Stromal cell of bone marrow (primary cell): ENCODE results near the gene CDX2.
"Not testable (repeated sequence)": the region's sequence is repeated elsewhere in the genome, so short reads cannot be mapped to it uniquely, and the experiment has no call there.

Source experiments
- DNase-seq: peaks from one replicate; pipeline ENCODE4 v3.0.0-alpha.2; 2012; ENCODE audit warnings: low read depth

The CDX2 gene, protein sequence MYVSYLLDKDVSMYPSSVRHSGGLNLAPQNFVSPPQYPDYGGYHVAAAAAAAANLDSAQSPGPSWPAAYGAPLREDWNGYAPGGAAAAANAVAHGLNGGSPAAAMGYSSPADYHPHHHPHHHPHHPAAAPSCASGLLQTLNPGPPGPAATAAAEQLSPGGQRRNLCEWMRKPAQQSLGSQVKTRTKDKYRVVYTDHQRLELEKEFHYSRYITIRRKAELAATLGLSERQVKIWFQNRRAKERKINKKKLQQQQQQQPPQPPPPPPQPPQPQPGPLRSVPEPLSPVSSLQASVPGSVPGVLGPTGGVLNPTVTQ

DNA sequence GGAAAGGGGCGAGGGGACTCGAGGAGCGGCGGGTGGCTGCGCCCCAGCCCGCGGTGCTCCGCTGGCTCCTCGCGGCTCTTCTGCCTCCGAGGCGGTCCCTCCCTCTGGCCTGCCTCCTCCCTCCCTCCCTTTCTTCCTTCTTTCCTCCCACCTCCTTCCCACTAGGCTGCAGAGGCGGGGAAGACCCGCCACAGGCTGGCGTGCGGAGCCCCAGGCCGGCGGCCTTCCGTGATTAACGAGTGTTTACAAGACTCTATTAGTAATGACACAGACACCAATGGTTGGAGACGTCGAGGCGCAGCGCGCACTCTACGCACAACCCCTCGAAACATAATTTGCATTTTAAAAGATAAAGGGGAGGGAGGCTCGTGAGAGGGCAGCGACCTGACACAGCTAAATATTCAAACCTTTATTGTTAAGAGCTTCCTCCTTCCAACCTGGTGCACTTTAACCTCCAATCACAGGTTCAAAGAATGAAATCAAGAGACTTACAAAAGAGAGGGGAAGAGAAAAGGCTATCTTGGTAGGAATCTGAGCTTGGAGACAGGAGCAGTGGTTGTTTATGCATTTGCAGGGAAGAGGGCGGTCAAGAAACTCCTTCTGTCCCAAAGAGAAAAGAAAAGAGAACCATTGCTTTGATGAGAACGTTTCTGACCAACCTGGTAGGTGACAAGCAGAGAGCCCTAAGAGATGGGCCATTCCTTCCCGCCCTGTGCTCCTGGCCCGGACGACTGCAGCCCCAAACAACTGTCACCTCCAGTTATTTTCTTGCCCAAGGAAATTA, at the start of gene CDX2:
Gene CDX2 (minus strand): TSS at position 234 of the 784 bp plus-strand sequence. CDS start 309 bp downstream, outside the sequence.
- no peak for DNase-seq

DNA sequence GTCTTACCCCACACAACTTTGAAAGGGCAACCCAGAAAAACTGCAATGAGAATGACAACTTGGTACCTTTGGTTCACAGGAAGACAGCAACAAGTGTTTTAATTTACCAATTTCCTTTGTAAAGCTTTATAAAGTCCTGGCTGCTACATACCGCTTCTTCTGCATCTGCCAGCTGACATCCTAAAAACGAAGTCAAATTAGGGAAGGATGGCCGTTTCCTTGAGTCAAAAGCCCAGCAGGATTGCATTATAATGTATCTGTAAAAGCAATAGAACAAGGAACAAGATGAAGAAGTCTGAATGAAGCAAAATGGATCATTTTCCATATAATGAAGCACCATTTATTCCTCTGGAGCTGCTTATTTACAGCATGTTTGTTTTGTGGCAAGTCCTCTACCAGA, 45.2 kb upstream of the CDX2 start:
- no peak for DNase-seq

DNA sequence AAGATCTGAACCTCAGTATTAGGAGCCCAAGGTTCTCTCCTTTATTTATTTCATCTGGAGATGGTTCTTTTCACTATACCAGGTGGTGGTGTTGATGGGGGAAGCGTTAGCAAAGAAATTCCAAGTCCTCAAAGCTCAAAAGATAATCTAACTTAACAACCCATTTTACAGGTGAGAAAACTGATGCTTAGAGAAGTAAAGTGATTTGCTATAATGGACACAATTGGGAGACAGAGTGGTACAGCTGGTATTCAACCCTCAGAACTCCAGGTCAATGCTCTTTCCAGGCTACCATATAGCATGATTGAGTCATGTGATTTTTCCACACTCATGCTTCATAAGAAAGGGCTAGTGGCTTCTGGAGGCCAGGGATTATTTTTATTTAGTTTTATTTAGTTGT, 44.4 kb upstream of the CDX2 start:
- no peak for DNase-seq

DNA sequence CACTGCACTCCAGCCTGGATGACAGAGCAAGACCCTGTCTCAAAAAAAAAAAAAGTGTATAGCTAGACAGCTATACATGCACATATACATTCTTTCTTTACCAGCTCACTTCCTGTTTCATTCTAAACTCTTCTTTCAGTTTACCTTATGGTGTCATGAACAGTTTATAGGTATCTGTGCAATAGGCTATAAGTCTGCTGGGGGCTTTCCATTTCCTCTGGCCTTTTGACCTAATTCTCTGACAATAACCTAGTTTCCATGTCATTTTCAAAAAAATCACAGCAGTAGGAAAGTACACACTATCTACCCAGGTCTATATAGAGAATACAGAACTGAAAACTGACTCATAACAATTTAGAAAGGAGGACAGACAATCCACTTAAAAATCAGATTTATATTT, 43.8 kb upstream of the CDX2 start:
- DNase-seq, result no peak

DNA sequence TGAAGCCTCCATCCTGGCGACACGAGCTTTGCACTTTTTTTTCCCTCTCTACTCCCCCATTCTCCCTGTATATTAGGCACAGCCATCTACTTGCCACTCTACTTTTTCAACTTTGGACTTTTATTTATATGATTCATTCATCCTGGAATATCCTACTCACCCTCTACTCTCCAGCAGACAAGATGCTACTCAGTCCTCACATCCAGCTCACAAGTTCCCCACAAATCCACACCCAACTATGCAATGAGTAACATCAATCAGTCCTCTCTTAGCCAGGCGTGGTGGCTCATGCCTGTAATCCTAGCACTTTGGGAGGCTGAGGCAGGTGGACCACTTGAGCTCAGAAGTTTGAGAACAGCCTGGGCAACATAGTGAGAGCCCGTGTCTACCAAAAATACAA, 43.3 kb upstream of the CDX2 start:
- no peak for DNase-seq

DNA sequence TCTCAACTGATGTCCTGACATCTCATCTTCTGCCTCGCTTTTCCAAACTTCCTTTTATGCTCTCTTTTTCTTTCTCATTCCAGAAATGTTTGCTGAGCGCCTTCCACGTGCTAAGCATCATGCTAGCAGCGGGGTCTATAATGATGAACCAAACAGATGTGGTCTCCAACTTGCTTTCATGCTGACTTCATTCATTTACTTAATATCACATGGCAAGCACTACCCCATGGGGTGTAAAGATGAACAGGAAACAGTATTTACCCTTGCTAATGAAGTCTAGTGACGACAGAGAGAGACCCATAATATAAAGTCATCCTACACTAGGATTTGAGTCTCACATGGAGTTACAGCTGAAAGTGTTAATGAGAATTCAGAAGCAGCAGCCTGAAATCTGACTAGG, 40.9 kb upstream of the CDX2 start:
- no peak for DNase-seq

DNA sequence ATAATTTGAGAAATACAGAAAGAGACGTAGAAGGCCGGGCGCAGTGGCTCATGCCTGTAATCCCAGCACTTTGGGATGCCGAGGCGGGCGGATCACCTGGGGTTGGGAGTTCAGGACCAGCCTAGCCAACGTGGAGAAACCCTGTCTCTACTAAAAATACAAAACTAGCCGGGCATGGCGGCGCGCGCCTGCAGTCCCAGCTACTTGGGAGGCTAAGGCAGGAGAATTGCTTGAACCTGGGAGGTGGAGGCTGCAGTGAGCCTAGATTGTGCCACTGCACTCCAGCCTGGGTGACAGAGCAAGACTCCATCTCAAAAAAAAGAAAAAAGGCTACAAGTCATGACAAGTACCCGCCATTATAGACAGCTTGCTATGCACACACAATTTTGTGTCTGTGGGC, 35.9 kb upstream of the CDX2 start:
- DNase-seq, result not testable (repeated sequence)

DNA sequence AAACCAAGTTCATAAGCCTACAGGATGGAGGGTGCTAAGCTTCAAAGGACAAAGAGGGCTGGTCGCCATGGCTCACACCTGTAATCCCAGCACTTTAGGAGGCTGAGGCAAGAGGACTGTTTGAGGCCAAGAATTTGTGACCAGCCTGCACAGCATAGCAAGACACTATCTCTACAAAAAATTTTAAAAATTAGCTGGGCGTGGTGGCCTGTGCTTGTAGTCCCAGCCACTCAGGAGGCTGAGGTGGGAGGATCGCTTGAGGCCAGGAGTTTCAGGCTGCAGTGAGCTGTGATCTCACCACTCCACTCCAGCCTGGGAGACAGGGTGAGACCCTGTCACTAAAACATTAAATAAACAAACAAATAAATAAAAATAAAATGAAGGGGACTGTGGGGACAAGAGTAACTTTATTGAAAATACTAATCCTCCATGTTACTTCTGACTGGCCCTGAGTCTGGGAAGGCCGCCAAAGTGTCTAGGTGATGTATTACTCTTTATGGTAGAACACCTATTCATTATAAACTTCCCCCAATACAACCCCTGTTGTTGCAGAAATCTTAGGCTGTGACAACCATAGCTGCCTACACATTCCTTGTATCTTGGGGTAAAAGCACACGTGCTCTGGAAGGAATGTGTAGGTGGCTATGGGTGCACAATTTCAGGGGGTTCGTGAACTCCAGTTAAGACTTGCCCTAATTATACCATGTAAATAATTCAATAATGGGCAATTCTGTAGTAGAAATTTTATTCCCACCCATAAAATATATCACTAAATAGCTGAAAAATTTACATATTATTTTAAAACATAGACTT, 34.0 kb upstream of the CDX2 start:
- no peak for DNase-seq

DNA sequence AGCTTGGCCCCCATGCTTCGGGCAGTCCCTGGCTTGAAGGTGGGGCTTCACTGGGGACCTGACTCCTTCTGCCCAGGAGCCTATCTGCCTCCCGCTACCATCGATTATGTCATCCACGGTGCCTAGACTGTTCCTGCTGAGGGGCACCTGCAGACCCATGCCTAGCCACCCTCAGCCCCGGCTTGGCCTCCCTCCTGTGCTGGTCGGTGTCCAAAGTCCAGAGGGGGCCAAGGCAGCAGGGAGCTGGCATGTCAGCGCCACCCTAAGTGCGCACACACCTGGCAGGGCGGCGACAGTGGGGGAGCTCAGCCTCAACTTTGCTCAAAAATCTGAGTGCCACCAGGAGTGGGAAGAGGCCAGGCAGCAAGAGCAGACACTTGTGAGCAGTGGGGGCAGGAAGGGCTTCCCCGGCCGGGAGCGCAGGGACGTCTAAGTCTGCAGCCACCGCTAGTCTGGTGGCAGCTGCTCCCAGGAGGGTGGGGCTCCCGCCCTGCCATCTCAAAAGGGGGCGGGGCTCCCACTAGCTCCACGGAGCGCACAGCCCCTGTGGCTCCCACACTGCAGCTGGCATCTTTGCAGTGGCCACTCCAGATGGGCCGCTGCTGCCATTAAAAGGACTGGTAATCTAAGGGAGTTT, 32.8 kb upstream of the CDX2 start:
- no peak for DNase-seq

DNA sequence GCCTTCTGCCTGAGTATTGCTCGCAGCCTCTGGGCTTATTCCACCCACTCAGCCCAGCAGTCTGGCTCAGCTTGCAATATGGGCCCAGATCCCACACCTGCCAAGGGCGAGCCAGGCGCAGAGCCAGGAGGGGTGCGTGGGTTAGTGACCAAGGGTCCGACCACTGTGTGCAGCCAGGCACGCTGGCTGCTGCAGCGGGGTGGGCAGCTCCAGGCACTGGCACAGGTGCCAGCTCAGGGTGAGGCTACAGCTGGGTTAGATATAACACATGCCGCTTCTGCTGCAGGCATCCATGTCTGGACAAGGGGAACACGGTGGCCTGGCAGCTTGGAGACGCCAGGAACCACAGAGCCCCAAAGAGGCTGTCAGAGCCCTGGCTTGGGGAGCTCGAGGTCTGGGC, 31.9 kb upstream of the CDX2 start:
- DNase-seq, result no peak

DNA sequence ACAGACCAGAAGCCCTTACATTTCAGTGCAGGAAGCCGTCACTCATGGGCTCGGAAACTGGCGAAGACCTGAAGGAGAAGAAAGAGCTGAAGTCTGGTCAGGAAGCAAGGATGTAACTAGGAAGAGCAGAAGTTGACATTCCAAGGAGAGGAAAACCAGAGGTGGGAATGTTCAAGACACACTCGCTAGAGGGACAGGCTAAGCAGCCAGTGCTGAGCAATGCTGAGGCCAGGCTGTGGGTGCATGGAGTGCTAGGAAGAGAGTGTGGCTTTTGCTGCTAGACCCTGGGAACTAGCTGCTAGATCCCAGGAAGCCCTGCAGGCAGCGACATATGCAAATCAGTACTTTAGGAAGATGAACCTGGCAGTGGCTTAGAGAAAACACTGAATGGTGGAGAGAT, 31.5 kb upstream of the CDX2 start:
- DNase-seq, result no peak

DNA sequence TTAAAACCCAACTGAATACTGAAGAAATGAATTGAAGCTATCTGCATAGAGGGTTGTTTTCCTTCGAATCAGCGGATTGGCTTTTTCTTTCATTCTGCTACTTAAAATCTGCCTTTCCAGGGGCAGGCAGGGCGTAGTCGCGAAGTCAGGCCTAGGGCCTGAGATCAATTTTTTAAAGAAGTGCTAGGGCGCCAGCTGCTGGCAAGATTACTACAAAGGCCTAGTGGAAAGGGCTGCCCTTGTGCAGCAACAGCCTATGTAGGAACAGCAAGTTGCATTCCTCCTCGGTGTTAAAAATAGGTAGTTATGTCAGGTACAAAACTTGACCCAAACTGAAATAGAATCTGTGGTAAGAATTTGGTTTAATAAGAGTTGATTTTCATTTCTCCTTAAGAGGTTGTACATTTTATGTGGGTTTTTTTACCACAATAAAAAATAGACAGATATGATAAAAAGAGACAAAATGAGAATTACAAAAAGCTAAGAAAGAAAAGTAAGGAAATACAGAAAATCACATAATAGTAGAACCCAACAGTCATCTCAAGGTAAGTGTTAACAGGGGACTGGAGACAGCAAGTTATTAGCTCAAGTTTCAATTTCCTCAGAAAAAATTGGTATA, 28.9 kb upstream of the CDX2 start:
- DNase-seq, result peak; percentile 9

DNA sequence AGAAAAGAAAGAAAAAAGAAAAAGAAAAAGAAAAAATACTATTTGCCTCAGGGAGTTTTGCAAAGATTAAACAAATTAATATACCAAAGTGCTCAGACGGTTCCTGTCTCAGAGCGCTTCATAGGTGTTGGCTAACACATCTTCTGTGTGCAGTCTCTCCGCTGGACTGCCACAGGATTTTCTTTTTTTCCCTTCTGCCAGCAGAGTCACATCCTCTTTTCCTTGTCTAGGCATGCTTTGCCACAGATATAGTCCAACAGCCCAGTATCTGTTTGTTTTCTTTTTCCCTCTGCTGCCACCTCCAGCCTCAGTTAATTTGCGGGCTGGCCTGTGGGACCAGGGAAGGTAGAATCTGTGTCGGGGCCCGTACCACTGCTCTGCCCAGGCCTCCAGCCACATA, 22.8 kb upstream of the CDX2 start:
- no peak for DNase-seq

DNA sequence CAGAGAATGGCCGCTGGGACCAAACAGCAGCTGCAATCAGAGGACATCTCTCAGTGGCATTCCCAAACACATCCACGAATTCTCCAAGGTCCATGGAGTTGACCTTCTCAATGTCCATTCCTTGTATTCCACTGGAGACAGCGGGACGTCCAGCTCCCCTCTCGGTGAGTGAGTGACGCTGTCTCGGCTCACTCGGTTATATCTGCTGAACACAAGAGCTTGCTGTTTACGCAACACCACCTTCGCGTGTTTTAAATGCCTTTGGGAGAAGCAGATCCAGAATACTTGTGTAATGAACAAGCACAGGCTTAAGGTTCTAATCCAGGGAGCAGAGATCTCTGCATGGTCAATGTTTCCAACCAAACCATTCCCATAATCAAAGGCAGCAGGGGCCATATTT, 19.4 kb upstream of the CDX2 start, which contains the start of gene URAD:
Gene URAD (minus strand): TSS at position 174 of the 400 bp plus-strand sequence. CDS start 56 bp downstream, at position 118.
- DNase-seq, result no peak

DNA sequence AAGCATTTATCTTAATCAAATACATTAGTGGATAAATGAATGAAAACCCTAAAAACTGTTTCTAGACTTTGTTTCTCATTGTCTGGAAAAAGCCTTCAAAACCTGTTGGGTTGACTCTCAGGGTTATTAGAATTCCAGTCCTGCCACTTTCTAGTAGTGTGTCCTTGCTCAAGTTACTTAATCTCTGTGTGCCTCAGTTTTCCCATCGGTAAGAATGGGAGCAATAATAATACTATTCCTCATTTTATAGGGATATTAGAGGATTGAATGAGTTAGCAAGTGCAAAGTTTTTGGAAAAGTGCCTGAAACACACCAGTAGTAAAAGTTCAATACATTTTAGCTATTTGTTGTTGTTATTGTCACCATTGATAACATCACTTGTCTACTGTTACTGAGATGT, 16.5 kb upstream of the CDX2 start:
- no peak for DNase-seq

DNA sequence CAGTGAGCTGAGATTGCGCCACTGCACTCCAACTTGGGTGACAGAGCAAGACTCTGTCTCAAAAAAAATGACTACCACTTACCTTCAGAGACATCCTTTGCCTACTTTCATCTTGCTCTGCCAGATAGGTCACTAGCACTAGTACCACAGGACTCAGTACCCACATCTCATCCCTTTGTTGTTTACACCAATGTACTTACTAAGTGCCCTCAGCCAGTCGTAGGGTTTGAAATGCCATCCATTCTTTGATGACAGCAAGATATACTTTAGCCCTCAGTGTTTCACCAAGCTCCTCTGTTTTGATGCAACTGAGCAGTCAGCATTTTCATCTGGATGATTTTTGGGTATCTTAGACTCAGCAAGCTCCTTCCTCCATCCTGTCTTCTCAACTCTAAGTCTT, 13.2 kb upstream of the CDX2 start:
- no peak for DNase-seq

DNA sequence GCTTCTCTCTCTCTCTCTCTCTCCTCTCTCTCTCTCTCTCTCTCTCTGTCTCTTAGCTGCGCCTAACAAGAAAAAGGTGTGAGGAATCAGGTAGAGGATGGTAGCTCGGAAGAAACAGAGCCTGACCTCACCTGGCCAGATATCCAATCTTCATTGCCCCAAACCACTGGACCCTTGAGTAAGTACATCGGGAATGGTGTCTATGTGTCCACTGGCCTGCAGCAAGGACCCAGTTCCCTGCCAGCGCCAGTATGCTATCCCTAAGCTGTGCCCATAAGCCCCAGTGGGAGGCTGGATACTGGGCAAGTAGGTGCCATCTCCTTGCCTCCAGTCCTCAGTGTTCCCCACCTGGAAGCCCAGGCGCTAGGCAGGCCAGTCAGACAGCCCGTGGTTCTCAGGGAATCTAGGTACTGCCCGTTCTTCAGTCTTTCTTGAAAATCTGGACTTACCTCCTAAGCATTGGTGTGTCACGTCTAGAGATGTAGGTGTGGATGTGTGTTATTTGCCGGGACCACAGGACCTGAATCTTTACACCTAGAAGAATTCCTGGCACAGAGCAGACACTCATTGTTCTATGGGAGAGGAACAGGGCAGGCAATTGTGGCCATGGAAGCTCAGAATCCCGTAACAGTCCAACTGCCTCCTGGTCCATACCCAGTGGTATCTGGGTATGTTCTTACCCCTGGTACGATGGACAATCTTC, 12.0 kb upstream of the CDX2 start:
- no peak for DNase-seq

DNA sequence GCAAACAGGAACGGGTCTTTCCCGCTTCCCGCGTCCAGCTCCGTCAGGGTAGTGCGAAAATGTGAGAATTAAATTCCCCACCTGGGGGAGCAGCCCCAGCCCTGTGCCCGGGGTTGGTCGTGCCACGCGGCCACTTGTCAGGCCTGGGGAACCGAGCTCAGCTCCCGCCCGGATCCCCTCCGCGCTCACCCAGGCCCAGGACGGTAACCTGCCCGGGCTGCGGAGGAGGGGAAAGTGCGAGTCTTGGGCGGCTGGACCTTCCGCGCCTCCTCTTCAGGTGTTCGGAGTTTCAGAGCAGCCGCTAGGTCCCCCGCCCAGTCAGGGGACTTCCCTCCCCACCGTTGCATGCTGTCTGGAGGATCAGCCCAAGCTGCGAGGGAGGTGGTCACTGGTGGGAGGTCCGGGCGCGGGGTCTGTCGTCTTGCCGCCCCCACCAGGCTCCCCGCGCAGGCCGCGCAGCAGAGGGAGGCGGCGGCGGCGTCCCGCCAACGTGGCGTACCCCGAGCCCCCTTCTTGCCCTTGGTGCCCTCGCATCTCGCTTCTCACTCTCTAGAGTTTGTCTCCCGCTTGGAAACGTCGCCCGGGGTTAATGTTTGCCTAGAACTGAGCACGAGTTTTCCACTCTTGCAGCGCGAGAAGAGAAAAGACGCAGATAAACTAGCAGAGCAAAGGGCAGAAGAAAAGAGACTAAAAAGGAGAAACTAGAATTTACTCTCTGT, 11.3 kb upstream of the CDX2 start:
- DNase-seq, result no peak

DNA sequence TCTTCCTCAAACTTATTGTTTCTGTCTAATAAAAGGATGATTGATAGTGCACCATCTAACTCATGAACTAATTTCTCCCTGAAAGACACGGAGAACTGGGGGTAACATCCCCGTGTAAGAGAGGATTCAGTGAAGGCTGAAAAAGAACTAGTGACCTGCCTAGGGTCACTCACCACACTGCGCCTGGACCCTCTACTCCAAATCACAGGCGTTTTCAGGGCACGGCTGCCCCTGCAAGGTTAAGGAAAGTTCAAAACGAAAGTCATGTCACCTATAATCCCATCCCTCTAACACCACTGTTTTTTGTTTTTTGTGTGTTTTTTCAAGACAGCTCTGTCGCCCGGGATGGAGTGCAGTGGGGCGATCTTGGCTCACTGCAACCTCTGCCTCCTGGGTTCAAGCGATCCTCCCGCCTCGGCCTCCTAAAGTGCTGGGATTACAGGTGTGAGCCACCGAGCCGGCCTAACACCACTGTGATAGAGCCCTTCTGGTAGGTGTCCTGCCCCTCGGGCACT, 10.7 kb upstream of the CDX2 start:
- DNase-seq, result no peak

DNA sequence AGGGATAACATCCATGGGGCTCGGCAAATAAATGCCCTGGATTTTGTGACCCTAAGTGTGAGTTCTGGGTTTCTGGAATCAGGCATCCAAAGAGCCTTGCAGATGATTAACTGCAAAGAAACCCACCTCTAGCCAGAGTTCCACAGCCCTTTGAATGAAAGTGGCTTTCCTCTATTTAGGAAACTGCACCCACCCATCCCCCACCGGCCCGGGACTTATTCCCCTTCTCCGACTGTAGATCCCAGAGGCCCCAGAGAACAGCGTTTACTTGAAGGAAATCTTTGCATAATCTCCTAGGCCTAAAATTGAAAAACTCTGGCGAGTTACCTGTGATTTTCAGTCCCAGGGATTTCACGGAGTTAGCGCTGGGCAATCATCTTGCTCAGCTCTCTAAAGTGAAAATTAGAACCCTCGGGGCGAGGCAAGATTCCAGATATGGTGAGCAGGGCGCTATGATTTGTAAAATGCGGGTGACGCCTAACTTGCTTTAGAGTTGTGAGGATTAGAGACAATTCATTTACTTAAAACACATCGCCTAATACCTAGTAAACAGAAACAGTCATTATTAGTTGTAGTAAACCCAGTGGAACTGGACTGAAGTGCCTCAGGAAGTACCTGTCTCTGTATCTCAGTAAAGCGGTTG, 10.0 kb upstream of the CDX2 start:
- DNase-seq, result no peak
